ENCODE data around the gene IRAG1. TPM values are rescaled to one million over a fixed set of nuclear protein-coding genes. Genes with fewer than 3 reads are reported as not detected.
A peak's percentile ranks its signal among the peaks of the same experiment; 100 is the strongest.

The IRAG1 gene
- total RNA-seq (10 to 100 TPM in 6 of 7 donors, 1 to 10 TPM in 1; 5.8 to 89.5 (median 29.8) TPM), polyA plus RNA-seq (10 to 100 TPM; 16.3 to 70.6 TPM)
- long read RNA-seq, donor 1, partial matches to known transcripts = 161 of 199 reads
- long read RNA-seq, donor 1, other reads (novel, unspliced or antisense) = 38 of 199 reads
- long read RNA-seq, donor 2 = 0 reads
- long read RNA-seq, donor 3, partial matches to known transcripts = 66 of 89 reads
- long read RNA-seq, donor 3, other reads (novel, unspliced or antisense) = 21 of 89 reads

DNA sequence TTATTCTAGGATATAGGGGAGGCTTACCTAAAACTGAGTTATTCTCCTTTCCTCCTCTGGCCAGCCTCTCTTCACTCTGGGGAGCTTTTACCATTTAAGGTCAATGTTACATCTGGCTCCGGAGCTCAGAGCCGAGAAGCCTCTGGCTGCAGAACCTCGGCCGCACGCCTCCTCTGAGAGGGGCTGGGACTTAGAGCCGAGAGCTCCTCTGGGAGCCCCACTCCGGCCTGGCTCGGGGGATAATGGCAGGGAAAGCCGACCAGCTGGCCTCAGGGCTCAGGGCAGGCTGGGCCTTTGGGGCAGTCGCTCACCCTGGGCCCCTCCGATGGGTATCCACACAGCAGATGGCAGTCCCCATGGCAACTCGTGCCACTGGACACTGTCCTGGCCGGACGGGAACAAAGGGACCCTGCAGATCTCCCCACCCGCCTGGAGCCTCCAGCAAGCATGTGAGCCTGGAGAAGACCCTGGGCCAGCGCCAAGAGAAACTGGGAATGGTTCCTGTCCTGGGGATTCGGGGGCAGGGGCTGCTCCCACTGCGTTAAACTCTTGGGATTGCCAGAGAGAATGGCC, at the start of gene IRAG1:
Gene IRAG1, minus strand, starts transcription at position 247 of the 573 bp plus-strand sequence. Its CDS starts 153 bp downstream, at position 94.
- Histone ChIP-seq H3K4me3 (peak within 1 kb of the TSS; percentile 52), H3K27ac (peak within 1 kb of the TSS; percentile 73), H3K27me3 (no peaks in the 10 kb centered on the region), H3K4me1 (ENCODE audit: insufficient read depth) (peaks cover 5% of the 10 kb centered on the region), H3K9me3 (no peaks in the 10 kb centered on the region), H3K36me3 (no peaks in the 10 kb centered on the region)
- TF ChIP-seq EP300 (IDR thresholded peaks at IDR 0.05) = no peak
- TF ChIP-seq, protein P1, sequence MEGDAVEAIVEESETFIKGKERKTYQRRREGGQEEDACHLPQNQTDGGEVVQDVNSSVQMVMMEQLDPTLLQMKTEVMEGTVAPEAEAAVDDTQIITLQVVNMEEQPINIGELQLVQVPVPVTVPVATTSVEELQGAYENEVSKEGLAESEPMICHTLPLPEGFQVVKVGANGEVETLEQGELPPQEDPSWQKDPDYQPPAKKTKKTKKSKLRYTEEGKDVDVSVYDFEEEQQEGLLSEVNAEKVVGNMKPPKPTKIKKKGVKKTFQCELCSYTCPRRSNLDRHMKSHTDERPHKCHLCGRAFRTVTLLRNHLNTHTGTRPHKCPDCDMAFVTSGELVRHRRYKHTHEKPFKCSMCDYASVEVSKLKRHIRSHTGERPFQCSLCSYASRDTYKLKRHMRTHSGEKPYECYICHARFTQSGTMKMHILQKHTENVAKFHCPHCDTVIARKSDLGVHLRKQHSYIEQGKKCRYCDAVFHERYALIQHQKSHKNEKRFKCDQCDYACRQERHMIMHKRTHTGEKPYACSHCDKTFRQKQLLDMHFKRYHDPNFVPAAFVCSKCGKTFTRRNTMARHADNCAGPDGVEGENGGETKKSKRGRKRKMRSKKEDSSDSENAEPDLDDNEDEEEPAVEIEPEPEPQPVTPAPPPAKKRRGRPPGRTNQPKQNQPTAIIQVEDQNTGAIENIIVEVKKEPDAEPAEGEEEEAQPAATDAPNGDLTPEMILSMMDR (IDR thresholded peaks at IDR 0.05) = no peak
- TF ChIP-seq POLR2A (IDR thresholded peaks at IDR 0.05) = no peak
- WGBS, 3 donors = 2 to 8% (median 3%) methylated on average over 14 to 18 of the region's 18 CpGs
- intact Hi-C loops (cut with DNase I) = loop anchor here in 2 of 4 donors (5.0 to 10.0 kb wide), 3 partner anchors 34 to 69 kb away; no protein-coding TSS in a partner anchor
- peak; percentile 64 to 79 (median 70) for DNase-seq

DNA sequence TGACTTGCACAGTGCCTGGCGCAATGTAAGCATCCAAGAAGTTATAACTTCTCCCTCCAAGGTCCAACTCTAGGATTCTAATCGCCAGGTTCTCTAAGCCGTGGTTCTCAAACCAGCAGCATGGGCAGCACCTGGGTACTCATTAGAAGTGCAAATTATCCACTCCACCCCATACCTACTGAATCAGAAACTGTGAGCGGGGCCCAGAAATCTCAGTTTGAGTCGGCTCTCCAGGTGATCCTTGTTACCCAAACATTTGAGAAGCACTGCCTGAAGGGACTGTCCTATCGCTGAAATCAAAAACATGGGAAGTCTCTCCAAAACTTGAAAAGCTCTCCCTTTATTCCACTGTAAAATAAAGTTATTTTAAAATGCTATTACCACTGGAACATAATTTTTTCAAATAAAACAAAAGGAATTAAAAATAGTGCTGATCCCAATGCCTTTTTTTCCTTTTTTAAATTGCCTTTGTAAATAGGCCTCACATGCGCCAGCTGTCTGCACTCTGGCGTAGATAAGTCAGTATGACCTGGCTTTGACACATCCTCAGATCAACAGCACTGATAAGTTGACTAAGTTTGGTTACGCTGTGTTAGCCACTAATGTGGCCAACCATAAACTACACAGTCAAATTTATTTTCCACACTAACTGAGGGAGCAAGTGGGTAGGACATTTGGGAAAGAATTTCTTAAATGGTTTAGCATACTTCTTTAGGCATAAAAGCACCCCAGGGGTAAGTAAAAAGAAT, 49.1 kb upstream of the IRAG1 start:
- Histone ChIP-seq H3K4me1 (ENCODE audit: insufficient read depth) (peaks cover 8% of the 10 kb centered on the region), H3K27ac (peak overlapping the region in 1 of 2 donors; percentile 0), H3K9me3 (no peaks in the 10 kb centered on the region), H3K4me3 (no peak overlapping the region), H3K36me3 (no peaks in the 10 kb centered on the region), H3K27me3 (no peaks in the 10 kb centered on the region)
- intact Hi-C loops (cut with DNase I) = no loop called here
- WGBS, 3 donors = 42 to 54% (median 49%) methylated on average over 9 of the region's 9 CpGs
- TF ChIP-seq, protein P1 (IDR thresholded peaks at IDR 0.05) = no peak
- TF ChIP-seq POLR2A (IDR thresholded peaks at IDR 0.05) (no peak), EP300 (IDR thresholded peaks at IDR 0.05) (no peak)
- DNase-seq = no peak

DNA sequence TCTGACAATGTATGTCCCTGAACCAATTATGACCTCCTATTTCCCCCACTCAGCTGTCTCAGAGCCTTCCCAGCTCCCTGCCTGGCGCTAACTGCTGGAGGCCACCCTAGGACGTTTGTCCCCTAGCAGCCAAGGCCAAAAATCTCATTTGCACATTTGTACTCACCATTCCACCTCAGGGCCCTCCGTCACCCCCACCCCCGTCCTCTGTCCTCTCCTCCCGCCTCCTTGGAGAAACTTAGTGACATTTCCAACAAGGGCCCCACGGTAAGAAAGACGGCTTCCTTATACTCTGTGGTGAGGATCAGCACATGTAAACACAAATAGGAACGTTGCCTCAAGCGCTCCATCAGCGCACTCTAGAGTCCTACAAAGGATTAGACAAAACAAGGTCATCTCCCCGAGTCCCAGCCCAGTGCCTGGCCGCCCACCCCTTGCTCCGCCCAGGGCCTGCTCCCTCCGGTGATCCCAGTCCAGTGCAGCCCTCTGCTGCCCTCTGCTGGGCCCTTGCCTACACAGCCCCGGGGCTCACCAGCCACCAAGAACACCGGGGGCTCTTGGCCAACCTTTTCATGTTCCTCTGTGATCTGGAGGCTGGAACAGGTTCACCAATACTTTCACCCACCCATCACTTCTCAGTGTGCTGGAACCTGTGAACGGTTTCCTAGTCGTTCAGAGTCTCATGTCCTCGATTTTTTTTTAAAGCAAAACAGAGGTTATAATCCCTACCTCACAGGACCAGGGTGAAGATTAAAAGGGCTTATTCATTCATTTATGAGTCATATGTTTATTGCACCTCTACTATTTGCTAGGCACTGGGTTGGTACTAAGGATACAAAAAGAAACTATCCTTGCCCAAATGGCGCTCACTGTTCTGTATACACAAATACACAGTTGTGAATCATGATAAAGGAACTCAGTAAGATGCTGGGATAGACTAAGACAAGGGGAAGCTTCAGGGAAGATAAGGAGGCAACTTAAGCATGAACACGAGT, 42.2 kb upstream of the IRAG1 start:
- Histone ChIP-seq H3K4me3 (no peak overlapping the region), H3K9me3 (no peaks in the 10 kb centered on the region), H3K27me3 (no peaks in the 10 kb centered on the region), H3K27ac (peak overlapping the region in 1 of 2 donors; percentile 55), H3K4me1 (ENCODE audit: insufficient read depth) (peaks cover 2% of the 10 kb centered on the region), H3K36me3 (no peaks in the 10 kb centered on the region)
- intact Hi-C loops (cut with DNase I) = loop anchor here (2.0 to 10.0 kb wide), 9 partner anchors 43 to 981 kb away; partner anchors contain the start of genes IRAG1 (in 1 of the 4) and LYVE1 (in 1 of the 4)
- 8 to 9% (median 8%) methylated on average over 21 of the region's 21 CpGs for WGBS, 3 donors
- TF ChIP-seq, protein P1 (IDR thresholded peaks at IDR 0.05) = peak; percentile 98 to 99 (median 98)
- TF ChIP-seq POLR2A (IDR thresholded peaks at IDR 0.05) = no peak
- peak; percentile 96 to 98 (median 96) for DNase-seq

Measured in ovary (tissue), 10 donors.